Measurements from ENCODE around the gene ZNF543. TPM values are rescaled to one million over a fixed set of nuclear protein-coding genes. Genes with fewer than 3 reads are reported as not detected.

ZNF543 gene
- total RNA-seq, 1 donor from 2014 or later = 5.4 TPM

DNA sequence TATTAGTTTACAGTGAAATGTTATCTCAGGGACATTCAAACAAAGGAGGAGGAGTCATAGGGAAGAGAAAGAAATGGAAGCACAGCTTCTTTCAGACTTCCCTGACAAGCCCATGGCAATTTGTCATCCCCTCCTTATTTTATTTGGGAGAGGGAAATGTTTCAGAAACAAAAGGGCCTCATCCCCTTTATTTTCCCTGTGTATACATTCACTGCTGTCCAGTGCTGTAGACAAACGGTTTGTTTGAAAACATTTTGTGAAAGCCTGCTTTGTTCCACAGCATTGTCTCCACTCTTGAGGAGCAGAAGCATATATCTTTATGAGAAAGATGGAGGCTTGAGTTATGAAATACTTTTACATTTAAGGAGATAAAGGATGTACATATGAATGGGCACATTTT lies 27.7 kb upstream of the ZNF543 start:
- Mint-ChIP-seq H3K9me3 (peaks cover 79% of the 10 kb centered on the region), H3K27ac (no peak overlapping the region), H3K27me3 (ENCODE audit: insufficient read depth) (no peaks in the 10 kb centered on the region), H3K4me1 (ENCODE audit: low read depth) (no peaks in the 10 kb centered on the region), H3K4me3 (no peak overlapping the region), H3K36me3 (ENCODE audit: low read depth) (peaks cover 88% of the 10 kb centered on the region)
- DNase-seq (ENCODE audit: low spot score) = no peak
- intact Hi-C loops (cut with micrococcal nuclease) = no loop called here

DNA sequence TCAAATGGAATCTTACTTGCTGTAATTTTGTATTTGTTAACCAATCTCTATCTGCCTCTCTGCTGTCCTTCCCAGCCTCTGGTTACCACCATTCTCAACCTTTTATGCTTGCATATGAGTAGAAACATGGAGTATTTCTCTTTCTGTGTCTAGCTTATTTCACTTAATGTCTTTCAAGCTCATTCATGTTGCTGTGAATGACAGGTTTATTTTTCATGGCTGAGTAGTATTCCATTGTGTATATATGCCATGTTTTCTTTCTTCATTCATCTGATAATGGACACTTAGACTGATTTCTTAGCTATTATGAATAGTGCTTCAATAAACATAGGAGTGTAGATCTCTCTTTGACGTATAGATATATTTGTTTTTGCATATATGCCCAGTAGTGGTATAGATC lies 26.6 kb upstream of the ZNF543 start:
- Mint-ChIP-seq H3K9me3 (peaks cover 82% of the 10 kb centered on the region), H3K4me1 (ENCODE audit: low read depth) (no peaks in the 10 kb centered on the region), H3K27me3 (ENCODE audit: insufficient read depth) (no peaks in the 10 kb centered on the region), H3K27ac (no peak overlapping the region), H3K36me3 (ENCODE audit: low read depth) (peaks cover 88% of the 10 kb centered on the region), H3K4me3 (no peak overlapping the region)
- intact Hi-C loops (cut with micrococcal nuclease) = no loop called here
- no peak for DNase-seq (ENCODE audit: low spot score)

DNA sequence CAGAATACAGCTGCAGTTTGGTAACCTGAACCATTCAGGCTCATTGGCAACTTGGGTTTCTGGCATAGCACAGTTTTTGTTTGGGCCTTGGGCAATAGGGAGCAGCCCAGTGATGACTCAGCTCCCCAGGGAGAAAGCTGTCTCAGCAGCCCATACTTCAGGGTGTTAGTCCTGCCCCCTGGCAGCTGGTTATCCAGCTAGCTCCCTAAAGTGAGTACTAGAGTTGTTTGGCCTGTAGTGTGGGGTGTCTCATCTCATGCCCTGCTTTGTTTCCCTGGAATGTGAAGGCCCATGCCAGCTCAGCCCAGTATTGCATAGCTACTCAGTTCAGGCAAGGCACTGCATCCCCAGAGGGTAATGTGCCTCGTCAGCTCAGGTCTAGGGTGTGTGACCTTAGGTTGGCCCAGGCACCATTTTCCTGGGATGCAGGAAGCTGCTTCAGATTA lies 18.2 kb upstream of the ZNF543 start:
- peaks cover 47% of the 10 kb centered on the region for H3K9me3 Mint-ChIP-seq

DNA sequence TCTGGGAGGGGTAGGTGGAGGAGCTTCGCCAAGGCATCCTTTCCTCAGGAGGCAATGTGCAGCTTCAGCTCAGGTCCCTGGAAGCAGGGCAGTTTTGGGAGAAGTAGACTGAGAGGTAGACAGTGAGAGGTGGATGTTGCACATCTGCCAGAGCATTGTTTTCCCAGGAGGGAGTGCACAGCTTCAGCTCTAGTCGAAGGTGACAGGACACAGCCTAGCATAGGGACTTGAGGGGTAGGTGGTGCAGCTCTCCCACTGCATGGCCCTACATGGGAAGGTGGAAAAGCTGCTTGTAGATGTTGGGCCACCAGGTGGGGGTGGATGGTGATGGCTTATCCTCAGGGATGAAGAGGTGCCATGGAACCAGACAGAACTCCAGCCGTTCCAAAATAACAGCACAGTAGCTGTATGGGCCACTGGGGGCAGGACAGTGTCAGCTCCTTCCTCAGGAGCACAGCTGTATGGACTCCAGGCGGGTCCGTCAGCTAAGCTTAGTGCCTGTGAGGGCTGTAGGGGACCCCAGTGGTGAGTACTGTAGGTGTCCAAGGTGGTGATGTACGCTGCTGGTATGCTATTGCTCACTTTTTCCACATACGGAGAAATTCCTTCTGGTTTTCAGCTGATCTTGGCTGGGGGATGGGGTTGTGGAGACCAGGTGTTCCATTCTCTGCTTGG lies 17.4 kb upstream of the ZNF543 start:
- Mint-ChIP-seq H3K27ac (no peak overlapping the region), H3K9me3 (peaks cover 41% of the 10 kb centered on the region), H3K27me3 (ENCODE audit: insufficient read depth) (no peaks in the 10 kb centered on the region), H3K4me3 (no peak overlapping the region), H3K4me1 (ENCODE audit: low read depth) (no peaks in the 10 kb centered on the region), H3K36me3 (ENCODE audit: low read depth) (peaks cover 67% of the 10 kb centered on the region)
- DNase-seq (ENCODE audit: low spot score) = no peak
- intact Hi-C loops (cut with micrococcal nuclease) = no loop called here

More for the DNA sequence above, 18.2 kb upstream of the ZNF543 start:
- Mint-ChIP-seq H3K4me1 (ENCODE audit: low read depth) (no peaks in the 10 kb centered on the region), H3K27me3 (ENCODE audit: insufficient read depth) (no peaks in the 10 kb centered on the region), H3K27ac (no peak overlapping the region), H3K4me3 (no peak overlapping the region), H3K36me3 (ENCODE audit: low read depth) (peaks cover 74% of the 10 kb centered on the region)
- DNase-seq (ENCODE audit: low spot score) = no peak
- intact Hi-C loops (cut with micrococcal nuclease) = no loop called here

DNA sequence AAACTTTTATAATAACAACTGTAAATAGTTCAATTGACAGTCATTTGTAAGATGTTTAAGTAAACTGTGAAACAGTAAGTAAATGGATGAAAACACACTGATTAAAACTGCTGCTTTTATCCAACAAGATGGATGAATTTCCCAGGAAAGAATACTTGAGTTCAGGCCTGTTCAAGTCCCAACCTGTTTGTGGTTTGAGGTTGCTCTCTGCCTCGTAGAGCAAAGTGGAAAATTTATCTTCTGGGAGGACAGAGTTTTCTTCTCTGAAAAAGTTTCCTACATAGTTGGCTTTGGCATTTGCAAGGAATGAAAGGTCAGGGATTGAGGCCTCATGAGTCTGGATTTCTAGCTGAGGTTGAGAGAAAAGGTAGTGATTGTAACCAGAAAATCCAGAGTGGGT lies 15.2 kb upstream of the ZNF543 start:
- H3K27ac Mint-ChIP-seq = no peak overlapping the region
- H3K36me3 Mint-ChIP-seq (ENCODE audit: low read depth) = peaks cover 54% of the 10 kb centered on the region

DNA sequence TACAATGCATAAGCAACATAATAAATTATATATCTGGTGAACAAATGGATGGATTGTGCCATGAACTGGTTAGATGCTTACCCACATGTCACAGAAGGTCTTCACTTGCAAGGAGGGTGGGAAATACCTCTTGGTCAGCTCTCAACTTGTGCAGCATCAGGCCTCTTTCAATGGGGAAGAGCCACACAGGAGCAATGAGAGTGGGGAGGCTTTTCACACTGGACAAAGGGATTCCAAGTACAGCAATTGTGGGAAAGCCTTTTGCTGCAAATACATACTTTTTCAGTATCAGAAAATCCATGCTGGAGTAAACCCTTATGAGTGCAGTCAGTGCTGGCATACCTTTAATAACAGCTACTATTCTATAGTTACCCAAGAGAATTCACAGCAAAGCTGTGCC lies 11.8 kb upstream of the ZNF543 start:
- intact Hi-C loops (cut with micrococcal nuclease) = no loop called here
- Mint-ChIP-seq H3K36me3 (ENCODE audit: low read depth) (peaks cover 26% of the 10 kb centered on the region), H3K27ac (no peak overlapping the region), H3K4me1 (ENCODE audit: low read depth) (no peaks in the 10 kb centered on the region), H3K9me3 (peaks cover 31% of the 10 kb centered on the region), H3K27me3 (ENCODE audit: insufficient read depth) (peaks cover 6% of the 10 kb centered on the region), H3K4me3 (no peak overlapping the region)
- no peak for DNase-seq (ENCODE audit: low spot score)

More for the DNA sequence above, 15.2 kb upstream of the ZNF543 start:
- Mint-ChIP-seq H3K9me3 (peaks cover 44% of the 10 kb centered on the region), H3K4me1 (ENCODE audit: low read depth) (no peaks in the 10 kb centered on the region), H3K27me3 (ENCODE audit: insufficient read depth) (no peaks in the 10 kb centered on the region), H3K4me3 (no peak overlapping the region)
- intact Hi-C loops (cut with micrococcal nuclease) = no loop called here
- DNase-seq (ENCODE audit: low spot score) = no peak

DNA sequence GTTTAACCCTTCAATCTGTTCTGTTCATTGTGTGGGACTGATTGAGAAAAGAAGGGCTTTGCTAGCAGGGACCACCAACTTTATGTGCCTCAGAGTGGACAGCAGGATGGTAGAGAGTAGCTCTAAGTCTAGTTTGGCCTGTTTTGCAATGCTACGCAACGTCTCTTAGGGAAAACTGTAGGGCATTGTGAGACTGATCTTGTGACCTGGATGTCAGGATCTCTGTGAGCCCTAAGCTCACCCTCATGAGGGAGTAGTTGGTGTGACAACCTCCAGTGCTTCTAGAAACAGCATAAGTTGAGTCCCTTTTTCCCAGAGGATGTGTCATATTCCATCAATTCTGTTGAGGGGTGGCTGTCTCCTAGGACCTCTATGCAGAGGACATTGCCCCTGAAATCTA lies 9.5 kb upstream of the ZNF543 start:
- Mint-ChIP-seq H3K4me3 (no peak overlapping the region), H3K27ac (no peak overlapping the region), H3K27me3 (ENCODE audit: insufficient read depth) (peaks cover 7% of the 10 kb centered on the region), H3K36me3 (ENCODE audit: low read depth) (peaks cover 10% of the 10 kb centered on the region), H3K4me1 (ENCODE audit: low read depth) (no peaks in the 10 kb centered on the region), H3K9me3 (peaks cover 43% of the 10 kb centered on the region)
- intact Hi-C loops (cut with micrococcal nuclease) = no loop called here
- no peak for DNase-seq (ENCODE audit: low spot score)

DNA sequence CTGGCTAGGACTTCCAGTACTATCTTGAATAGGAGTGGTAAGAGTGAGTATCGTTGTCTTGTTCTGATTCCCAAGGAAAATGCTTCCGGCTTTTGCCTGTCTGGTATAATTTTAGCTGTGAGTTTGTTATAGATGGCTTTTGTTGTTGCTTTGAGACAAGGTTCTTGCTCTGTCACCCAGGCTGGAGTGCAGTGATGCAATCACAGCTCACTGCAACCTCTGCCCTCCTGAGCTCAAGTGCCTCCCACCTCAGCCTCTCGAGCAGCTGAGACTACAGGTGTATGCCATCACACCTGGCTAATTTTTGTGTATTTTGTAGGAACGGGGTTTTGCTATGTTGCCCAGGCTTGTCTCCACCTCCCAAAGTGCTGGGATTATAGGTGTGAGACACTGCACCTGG lies 6.1 kb upstream of the ZNF543 start:
- intact Hi-C loops (cut with micrococcal nuclease) = no loop called here
- no peak for DNase-seq (ENCODE audit: low spot score)
- Mint-ChIP-seq H3K4me1 (ENCODE audit: low read depth) (no peaks in the 10 kb centered on the region), H3K4me3 (no peak overlapping the region), H3K27ac (no peak overlapping the region), H3K36me3 (ENCODE audit: low read depth) (peaks cover 3% of the 10 kb centered on the region), H3K27me3 (ENCODE audit: insufficient read depth) (peaks cover 20% of the 10 kb centered on the region), H3K9me3 (peaks cover 38% of the 10 kb centered on the region)

DNA sequence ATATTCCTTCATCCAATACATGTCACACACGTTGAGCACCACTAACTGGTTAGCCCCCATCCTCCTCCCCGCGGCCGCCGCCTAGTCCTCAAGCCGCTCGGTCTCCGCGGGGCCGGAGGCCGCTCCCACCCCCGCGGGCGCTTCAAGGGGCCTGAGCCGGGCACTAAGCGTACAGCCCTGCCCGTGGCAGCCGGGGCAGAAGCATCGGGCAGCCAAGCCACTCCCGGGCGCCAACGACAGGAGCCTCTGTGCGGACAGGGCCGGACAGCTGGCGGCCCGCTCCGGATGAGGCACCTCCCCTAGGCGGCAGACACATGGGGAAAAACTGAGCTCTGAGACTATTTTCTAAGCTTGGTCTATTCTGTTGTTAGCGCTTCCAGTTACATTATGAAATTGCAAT lies 2.8 kb upstream of the ZNF543 start:
- Mint-ChIP-seq H3K4me3 (no peak overlapping the region), H3K27me3 (ENCODE audit: insufficient read depth) (peaks cover 18% of the 10 kb centered on the region), H3K4me1 (ENCODE audit: low read depth) (peaks cover 24% of the 10 kb centered on the region), H3K36me3 (ENCODE audit: low read depth) (no peaks in the 10 kb centered on the region), H3K9me3 (peaks cover 31% of the 10 kb centered on the region), H3K27ac (no peak overlapping the region)
- intact Hi-C loops (cut with micrococcal nuclease) = no loop called here
- no peak for DNase-seq (ENCODE audit: low spot score)

DNA sequence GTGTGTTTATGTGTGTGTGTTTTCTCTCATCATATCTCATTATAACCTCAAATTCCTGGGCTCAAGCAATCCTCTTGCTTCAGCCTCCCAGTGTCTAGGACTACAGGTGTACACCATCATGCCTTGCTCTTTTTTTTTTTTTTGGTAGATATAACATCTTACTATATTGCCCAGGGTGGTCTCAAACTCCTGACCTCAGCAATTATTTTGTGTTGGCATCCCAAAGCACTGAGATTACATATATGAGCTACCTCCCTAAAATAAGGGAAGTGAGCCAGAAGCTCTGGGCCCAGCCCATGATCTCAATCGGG lies 448 bp upstream of the ZNF543 start:
- peaks cover 32% of the 10 kb centered on the region for H3K9me3 Mint-ChIP-seq
- H3K4me1 Mint-ChIP-seq (ENCODE audit: low read depth) = peaks cover 28% of the 10 kb centered on the region
- H3K27me3 Mint-ChIP-seq (ENCODE audit: insufficient read depth) = peaks cover 14% of the 10 kb centered on the region
- intact Hi-C loops (cut with micrococcal nuclease) = loop anchor here (1.0 to 10.0 kb wide), 10 partner anchors 31 to 1120 kb away; partner anchors contain the start of genes TRAPPC2B, ZNF132, ZNF17 and ZNF264
- peaks cover 20% of the 10 kb centered on the region for H3K36me3 Mint-ChIP-seq (ENCODE audit: low read depth)
- no peak for DNase-seq (ENCODE audit: low spot score)
- peak overlapping the region; percentile 97 for H3K27ac Mint-ChIP-seq
- H3K4me3 Mint-ChIP-seq = peak overlapping the region; percentile 89

DNA sequence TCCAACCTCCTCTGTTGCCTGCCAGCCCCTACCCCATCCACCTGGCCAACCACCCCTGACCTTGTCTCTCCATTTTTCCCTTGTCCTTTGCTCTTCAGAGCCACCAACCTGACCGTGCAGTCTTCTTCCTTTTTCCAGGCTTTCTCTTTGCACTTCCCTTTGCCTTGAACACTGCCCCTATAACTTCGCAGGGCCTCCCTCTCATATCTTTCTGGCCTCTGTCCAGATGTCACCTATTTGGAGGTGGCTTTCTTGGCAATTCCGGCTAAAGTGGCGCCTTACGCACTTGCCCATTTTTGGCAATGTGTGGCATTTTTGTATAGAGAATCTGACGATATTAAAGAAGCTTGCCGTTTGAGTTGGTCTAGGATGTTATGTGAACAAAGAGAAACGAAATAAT lies 844 bp downstream of the ZNF543 start:
- H3K4me1 Mint-ChIP-seq (ENCODE audit: low read depth) = peaks cover 28% of the 10 kb centered on the region
- H3K36me3 Mint-ChIP-seq (ENCODE audit: low read depth) = peaks cover 33% of the 10 kb centered on the region
- intact Hi-C loops (cut with micrococcal nuclease) = loop anchor here (10.0 kb wide), 1 partner anchor 834 kb away; the partner anchor contains the start of gene ZNF329
- H3K27me3 Mint-ChIP-seq (ENCODE audit: insufficient read depth) = peaks cover 10% of the 10 kb centered on the region
- H3K9me3 Mint-ChIP-seq = peaks cover 21% of the 10 kb centered on the region
- no peak for DNase-seq (ENCODE audit: low spot score)
- peak overlapping the region; percentile 97 for H3K27ac Mint-ChIP-seq
- H3K4me3 Mint-ChIP-seq = peak overlapping the region; percentile 89

DNA sequence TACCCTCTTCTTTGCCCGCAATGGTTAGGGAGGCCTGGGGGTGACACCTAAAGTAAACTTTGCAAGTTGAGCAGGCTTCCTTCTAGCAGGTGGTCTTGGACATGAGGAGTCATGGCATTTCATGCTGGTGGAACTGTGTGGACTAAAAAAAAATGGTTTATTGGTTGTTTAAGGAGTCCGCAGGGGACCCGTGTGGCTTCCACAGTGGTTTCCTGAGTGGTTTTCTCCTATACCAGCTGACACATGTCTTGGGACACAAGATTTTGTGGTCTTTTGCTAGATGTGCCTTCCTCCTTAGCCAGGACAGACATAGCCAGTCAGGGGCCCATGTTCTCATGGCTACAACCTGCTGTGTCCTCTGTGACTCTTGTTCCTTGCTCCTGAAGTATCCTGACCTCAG lies 1.5 kb downstream of the ZNF543 start:
- intact Hi-C loops (cut with micrococcal nuclease) = loop anchor here (10.0 kb wide), 1 partner anchor 833 kb away; the partner anchor contains the start of gene ZNF329
- no peak for DNase-seq (ENCODE audit: low spot score)

DNA sequence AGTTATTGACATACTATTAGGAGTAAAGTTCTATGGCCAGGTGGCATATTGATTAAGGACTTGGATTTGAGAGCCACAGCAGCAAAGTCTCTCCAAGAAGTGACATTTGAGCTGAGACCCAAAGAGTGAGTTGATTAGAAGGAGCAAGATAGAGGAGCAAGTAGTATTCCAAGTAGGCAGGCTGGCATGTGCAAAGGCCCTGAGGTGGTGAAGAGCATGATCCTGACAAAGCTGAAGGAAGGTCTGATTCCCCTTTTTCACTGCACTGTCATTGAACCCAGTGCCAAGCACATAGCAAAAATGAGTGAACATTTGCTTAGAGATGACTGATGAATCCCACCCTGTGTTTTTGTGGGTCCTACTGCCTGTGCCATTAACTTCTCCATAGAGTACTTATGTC lies 4.7 kb downstream of the ZNF543 start:
- Mint-ChIP-seq H3K36me3 (ENCODE audit: low read depth) (peaks cover 69% of the 10 kb centered on the region), H3K27me3 (ENCODE audit: insufficient read depth) (no peaks in the 10 kb centered on the region), H3K4me3 (no peak overlapping the region), H3K9me3 (peaks cover 38% of the 10 kb centered on the region), H3K4me1 (ENCODE audit: low read depth) (peaks cover 23% of the 10 kb centered on the region), H3K27ac (no peak overlapping the region)
- intact Hi-C loops (cut with micrococcal nuclease) = loop anchor here (10.0 kb wide), 1 partner anchor 830 kb away; the partner anchor contains the start of gene ZNF329
- no peak for DNase-seq (ENCODE audit: low spot score)

More for the DNA sequence above, 1.5 kb downstream of the ZNF543 start:
- Mint-ChIP-seq H3K27me3 (ENCODE audit: insufficient read depth) (peaks cover 10% of the 10 kb centered on the region), H3K27ac (no peak overlapping the region), H3K4me3 (peak overlapping the region; percentile 89), H3K9me3 (peaks cover 18% of the 10 kb centered on the region), H3K4me1 (ENCODE audit: low read depth) (peaks cover 28% of the 10 kb centered on the region), H3K36me3 (ENCODE audit: low read depth) (peaks cover 39% of the 10 kb centered on the region)
